ENCODE data around the gene ADCY1. TPM values are rescaled to one million over a fixed set of nuclear protein-coding genes. Genes with fewer than 3 reads are reported as not detected.
"Not testable (repeated sequence)": the region's sequence is repeated elsewhere in the genome, so short reads cannot be mapped to it uniquely, and the experiment has no call there.

Gene ADCY1
- total RNA-seq, 2 experiments from 2014 or later: 0.03 TPM; not detected in 1

GRCh38 chr7:45718464-45719330, 144.5 kb downstream of the ADCY1 start:
- no peak for DNase-seq
- Histone ChIP-seq H3K36me3 (ENCODE audit: insufficient read depth, low read length) (no peaks in the 10 kb centered on the region), H3K9me3 (ENCODE audit: control insufficient read depth in 1 of 2, insufficient read depth in 1 of 2, low read length in 2 of 2) (no peaks in the 10 kb centered on the region), H3K4me1 (ENCODE audit: insufficient read depth, low read length) (no peaks in the 10 kb centered on the region), H3K4me3 (ENCODE audit: low read length) (no peak overlapping the region), H3K27ac (ENCODE audit: low read depth in 1 of 2, low read length in 2 of 2) (no peak overlapping the region), H3K27me3 (ENCODE audit: control insufficient read depth in 1 of 2, insufficient read depth in 2 of 2, low read length in 2 of 2) (no peaks in the 10 kb centered on the region)
- ATAC-seq (ENCODE audit: poor library complexity): no peak
- H3K9me3 Mint-ChIP-seq: no peaks in the 10 kb centered on the region
- intact Hi-C loops (cut with DNase I, micrococcal nuclease): no loop called here
- H3K4me3 Mint-ChIP-seq: no peak overlapping the region
- no peak overlapping the region for H3K27ac Mint-ChIP-seq
- TF ChIP-seq CTCF (IDR thresholded peaks at IDR 0.05): no peak
- H3K4me1 Mint-ChIP-seq (ENCODE audit: low read depth): no peaks in the 10 kb centered on the region
- peaks cover 6% of the 10 kb centered on the region for H3K36me3 Mint-ChIP-seq (ENCODE audit: low read depth)
- no peaks in the 10 kb centered on the region for H3K27me3 Mint-ChIP-seq
- ChIA-PET CTCF (no interaction called here), POLR2A (no interaction called here)

GRCh38 chr7:45720989-45721388, 146.8 kb downstream of the ADCY1 start:
- Histone ChIP-seq H3K4me3 (ENCODE audit: low read length) (no peak overlapping the region), H3K9me3 (ENCODE audit: control insufficient read depth in 1 of 2, insufficient read depth in 1 of 2, low read length in 2 of 2) (no peaks in the 10 kb centered on the region), H3K27ac (ENCODE audit: low read depth in 1 of 2, low read length in 2 of 2) (no peak overlapping the region), H3K36me3 (ENCODE audit: insufficient read depth, low read length) (peaks cover 14% of the 10 kb centered on the region), H3K27me3 (ENCODE audit: control insufficient read depth in 1 of 2, insufficient read depth in 2 of 2, low read length in 2 of 2) (no peaks in the 10 kb centered on the region), H3K4me1 (ENCODE audit: insufficient read depth, low read length) (no peaks in the 10 kb centered on the region)
- H3K4me1 Mint-ChIP-seq (ENCODE audit: low read depth): no peaks in the 10 kb centered on the region
- DNase-seq (no peak), ATAC-seq (ENCODE audit: poor library complexity) (no peak)
- H3K4me3 Mint-ChIP-seq: no peak overlapping the region
- H3K27ac Mint-ChIP-seq: no peak overlapping the region
- intact Hi-C loops (cut with DNase I, micrococcal nuclease): no loop called here
- ChIA-PET POLR2A (no interaction called here), CTCF (no interaction called here)
- H3K9me3 Mint-ChIP-seq: no peaks in the 10 kb centered on the region
- H3K36me3 Mint-ChIP-seq (ENCODE audit: low read depth): peaks cover 29% of the 10 kb centered on the region
- TF ChIP-seq CTCF (IDR thresholded peaks at IDR 0.05): no peak
- H3K27me3 Mint-ChIP-seq: no peaks in the 10 kb centered on the region

GRCh38 chr7:45721686-45722598, 147.8 kb downstream of the ADCY1 start:
- no peak for ATAC-seq (ENCODE audit: poor library complexity)

GRCh38 chr7:45725231-45725630, 151.1 kb downstream of the ADCY1 start:
- POLR2A ChIA-PET; H3K4me3 ChIP-seq (ENCODE audit: low read length); H3K27ac Mint-ChIP-seq; DNase-seq; H3K27me3 Mint-ChIP-seq; H3K9me3 ChIP-seq (ENCODE audit: control insufficient read depth in 1 of 2, insufficient read depth in 1 of 2, low read length in 2 of 2); CTCF ChIA-PET; H3K4me3 Mint-ChIP-seq; H3K9me3 Mint-ChIP-seq; intact Hi-C loops (cut with DNase I, micrococcal nuclease); H3K4me1 Mint-ChIP-seq (ENCODE audit: low read depth); H3K27me3 ChIP-seq (ENCODE audit: control insufficient read depth in 1 of 2, insufficient read depth in 2 of 2, low read length in 2 of 2); H3K4me1 ChIP-seq (ENCODE audit: insufficient read depth, low read length); ATAC-seq (ENCODE audit: poor library complexity); H3K27ac ChIP-seq (ENCODE audit: low read depth in 1 of 2, low read length in 2 of 2): not testable (repeated sequence)
- H3K36me3 ChIP-seq (ENCODE audit: insufficient read depth, low read length): peaks cover 29% of the 10 kb centered on the region
- H3K36me3 Mint-ChIP-seq (ENCODE audit: low read depth): peaks cover 66% of the 10 kb centered on the region

More at GRCh38 chr7:45721686-45722598, 147.8 kb downstream of the ADCY1 start:
- H3K27ac Mint-ChIP-seq: no peak overlapping the region
- intact Hi-C loops (cut with DNase I, micrococcal nuclease): no loop called here
- peak in 1 of 14 experiments; percentile 6 for DNase-seq
- H3K4me1 ChIP-seq (ENCODE audit: insufficient read depth, low read length): no peaks in the 10 kb centered on the region
- POLR2A ChIA-PET: no interaction called here
- no peaks in the 10 kb centered on the region for H3K4me1 Mint-ChIP-seq (ENCODE audit: low read depth)
- no peak overlapping the region for H3K4me3 Mint-ChIP-seq
- H3K9me3 Mint-ChIP-seq: no peaks in the 10 kb centered on the region
- H3K9me3 ChIP-seq (ENCODE audit: control insufficient read depth in 1 of 2, insufficient read depth in 1 of 2, low read length in 2 of 2): peaks cover 0 to 4% of the 10 kb centered on the region in 2 experiments
- no peaks in the 10 kb centered on the region for H3K27me3 Mint-ChIP-seq
- CTCF ChIA-PET: no interaction called here
- peaks cover 37% of the 10 kb centered on the region for H3K36me3 Mint-ChIP-seq (ENCODE audit: low read depth)
- no peak overlapping the region for H3K27ac ChIP-seq (ENCODE audit: low read depth in 1 of 2, low read length in 2 of 2)
- no peak for TF ChIP-seq CTCF (IDR thresholded peaks at IDR 0.05)
- H3K4me3 ChIP-seq (ENCODE audit: low read length): no peak overlapping the region
- H3K27me3 ChIP-seq (ENCODE audit: control insufficient read depth in 1 of 2, insufficient read depth in 2 of 2, low read length in 2 of 2): no peaks in the 10 kb centered on the region
- H3K36me3 ChIP-seq (ENCODE audit: insufficient read depth, low read length): peaks cover 20% of the 10 kb centered on the region

All from CD4-positive, alpha-beta T cell (primary cell).